ENCODE results near the gene POPDC2.

- TF ChIP-seq CTCF (IDR thresholded peaks at IDR 0.05) (peak; percentile 42), NFIC (IDR thresholded peaks at IDR 0.05; ENCODE audit: borderline replicate concordance) (no peak), RFX5 (IDR thresholded peaks at IDR 0.05; ENCODE audit: low read length) (no peak), SIN3A (IDR thresholded peaks at IDR 0.05; ENCODE audit: borderline replicate concordance, low read depth, low read length) (no peak), RAD21 (IDR thresholded peaks at IDR 0.05; ENCODE audit: low read length) (peak; percentile 63), TAF1 (IDR thresholded peaks at IDR 0.05; ENCODE audit: borderline replicate concordance, low read depth, low read length) (no peak), FOXJ3 (CRISPR knock-in tag; IDR thresholded peaks at IDR 0.05) (no peak), MAX (IDR thresholded peaks at IDR 0.05; ENCODE audit: low read depth) (no peak), ZBTB33 (IDR thresholded peaks at IDR 0.05; ENCODE audit: borderline replicate concordance, low read depth) (no peak), MEF2A (IDR thresholded peaks at IDR 0.05; ENCODE audit: borderline replicate concordance, low read depth) (no peak), EP300 (IDR thresholded peaks at IDR 0.05; ENCODE audit: borderline replicate concordance in 1 of 2, low read depth in 1 of 2, low read length in 1 of 2) (no peak), JUND (IDR thresholded peaks at IDR 0.05) (no peak), NRF1 (IDR thresholded peaks at IDR 0.05; ENCODE audit: low read depth, low read length) (no peak)
These were observed 59.7 kb downstream of the POPDC2 start for GRCh38 chr3:119600732-119601131.
